Measurements from ENCODE around the gene CRIM1.
A peak's percentile ranks its signal among the peaks of the same experiment; 100 is the strongest.

Gene CRIM1

DNA sequence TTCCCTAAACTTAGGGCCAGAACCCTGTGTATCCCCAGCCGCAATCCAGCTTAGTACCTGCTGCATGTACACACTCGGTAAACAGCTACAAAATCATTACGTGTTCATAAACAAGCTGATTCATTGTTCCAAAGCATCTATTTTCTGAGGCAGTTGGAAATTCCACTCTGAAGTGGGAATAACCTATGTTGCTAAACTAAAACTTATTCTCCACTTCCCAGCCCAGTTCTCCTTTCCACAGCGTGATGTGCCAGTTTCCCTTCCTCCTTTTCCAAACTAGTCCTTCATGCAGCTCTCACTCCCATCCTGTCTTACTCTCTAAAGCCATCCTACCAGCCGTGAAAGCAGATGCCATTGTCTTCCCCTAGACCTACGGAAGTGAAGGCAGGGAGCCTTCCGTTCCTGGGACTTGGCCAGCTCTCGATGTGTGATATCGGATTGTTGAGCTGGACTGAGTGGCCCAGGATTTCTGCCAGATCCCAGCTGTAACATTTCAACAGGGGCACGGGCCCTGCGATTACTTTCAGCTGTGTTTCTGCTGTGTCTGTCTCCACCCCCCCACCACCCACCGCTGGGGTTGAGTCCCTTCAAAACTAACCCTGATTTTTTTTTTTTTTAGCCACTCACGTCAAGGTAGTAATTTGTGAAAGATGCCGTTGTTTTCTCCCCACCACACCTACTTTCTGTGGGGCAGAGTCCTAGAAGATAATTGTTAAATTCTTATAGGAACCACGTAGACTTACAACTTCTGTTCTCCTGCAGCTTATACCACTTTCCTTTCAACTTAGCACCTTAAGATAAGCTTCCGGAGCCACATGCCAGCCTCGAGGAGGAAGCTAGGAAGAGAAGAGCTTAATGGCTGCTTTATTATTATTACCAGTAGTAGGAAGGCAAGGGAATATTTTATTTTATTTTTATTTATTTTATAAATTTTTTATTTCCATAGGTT is 100.9 kb downstream of the CRIM1 start:
- TF ChIP-seq ZFP3 (CRISPR knock-in tag; IDR thresholded peaks at IDR 0.05) (no peak; the same call in 1 of the 2 replicates), TCF4 (CRISPR knock-in tag; IDR thresholded peaks at IDR 0.05; ENCODE audit: borderline replicate concordance) (no peak), ZNF70 (CRISPR knock-in tag; IDR thresholded peaks at IDR 0.05) (no peak), ZNF8 (CRISPR knock-in tag; IDR thresholded peaks at IDR 0.05) (no peak), BACH2 (CRISPR knock-in tag; IDR thresholded peaks at IDR 0.05; ENCODE audit: borderline replicate concordance) (no peak), CSDC2 (CRISPR knock-in tag; IDR thresholded peaks at IDR 0.05) (peak; percentile 64; the same call in 1 of the 2 replicates), ZFP30 (CRISPR knock-in tag; IDR thresholded peaks at IDR 0.05) (no peak), ESRRG (CRISPR knock-in tag; IDR thresholded peaks at IDR 0.05) (no peak), ISL1 (CRISPR knock-in tag; IDR thresholded peaks at IDR 0.05) (peak; percentile 41; the same call in 1 of the 2 replicates), PPARA (CRISPR knock-in tag; IDR thresholded peaks at IDR 0.05; ENCODE audit: borderline replicate concordance) (no peak)
- TF ChIP-seq, protein P1, sequence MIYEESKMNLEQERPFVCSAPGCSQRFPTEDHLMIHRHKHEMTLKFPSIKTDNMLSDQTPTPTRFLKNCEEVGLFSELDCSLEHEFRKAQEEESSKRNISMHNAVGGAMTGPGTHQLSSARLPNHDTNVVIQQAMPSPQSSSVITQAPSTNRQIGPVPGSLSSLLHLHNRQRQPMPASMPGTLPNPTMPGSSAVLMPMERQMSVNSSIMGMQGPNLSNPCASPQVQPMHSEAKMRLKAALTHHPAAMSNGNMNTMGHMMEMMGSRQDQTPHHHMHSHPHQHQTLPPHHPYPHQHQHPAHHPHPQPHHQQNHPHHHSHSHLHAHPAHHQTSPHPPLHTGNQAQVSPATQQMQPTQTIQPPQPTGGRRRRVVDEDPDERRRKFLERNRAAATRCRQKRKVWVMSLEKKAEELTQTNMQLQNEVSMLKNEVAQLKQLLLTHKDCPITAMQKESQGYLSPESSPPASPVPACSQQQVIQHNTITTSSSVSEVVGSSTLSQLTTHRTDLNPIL (CRISPR knock-in tag; IDR thresholded peaks at IDR 0.05; ENCODE audit: low read depth): no peak
- TF ChIP-seq, protein P2, sequence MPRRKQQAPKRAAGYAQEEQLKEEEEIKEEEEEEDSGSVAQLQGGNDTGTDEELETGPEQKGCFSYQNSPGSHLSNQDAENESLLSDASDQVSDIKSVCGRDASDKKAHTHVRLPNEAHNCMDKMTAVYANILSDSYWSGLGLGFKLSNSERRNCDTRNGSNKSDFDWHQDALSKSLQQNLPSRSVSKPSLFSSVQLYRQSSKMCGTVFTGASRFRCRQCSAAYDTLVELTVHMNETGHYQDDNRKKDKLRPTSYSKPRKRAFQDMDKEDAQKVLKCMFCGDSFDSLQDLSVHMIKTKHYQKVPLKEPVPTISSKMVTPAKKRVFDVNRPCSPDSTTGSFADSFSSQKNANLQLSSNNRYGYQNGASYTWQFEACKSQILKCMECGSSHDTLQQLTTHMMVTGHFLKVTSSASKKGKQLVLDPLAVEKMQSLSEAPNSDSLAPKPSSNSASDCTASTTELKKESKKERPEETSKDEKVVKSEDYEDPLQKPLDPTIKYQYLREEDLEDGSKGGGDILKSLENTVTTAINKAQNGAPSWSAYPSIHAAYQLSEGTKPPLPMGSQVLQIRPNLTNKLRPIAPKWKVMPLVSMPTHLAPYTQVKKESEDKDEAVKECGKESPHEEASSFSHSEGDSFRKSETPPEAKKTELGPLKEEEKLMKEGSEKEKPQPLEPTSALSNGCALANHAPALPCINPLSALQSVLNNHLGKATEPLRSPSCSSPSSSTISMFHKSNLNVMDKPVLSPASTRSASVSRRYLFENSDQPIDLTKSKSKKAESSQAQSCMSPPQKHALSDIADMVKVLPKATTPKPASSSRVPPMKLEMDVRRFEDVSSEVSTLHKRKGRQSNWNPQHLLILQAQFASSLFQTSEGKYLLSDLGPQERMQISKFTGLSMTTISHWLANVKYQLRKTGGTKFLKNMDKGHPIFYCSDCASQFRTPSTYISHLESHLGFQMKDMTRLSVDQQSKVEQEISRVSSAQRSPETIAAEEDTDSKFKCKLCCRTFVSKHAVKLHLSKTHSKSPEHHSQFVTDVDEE (CRISPR knock-in tag; IDR thresholded peaks at IDR 0.05): no peak
- peak; percentile 43 for ATAC-seq

DNA sequence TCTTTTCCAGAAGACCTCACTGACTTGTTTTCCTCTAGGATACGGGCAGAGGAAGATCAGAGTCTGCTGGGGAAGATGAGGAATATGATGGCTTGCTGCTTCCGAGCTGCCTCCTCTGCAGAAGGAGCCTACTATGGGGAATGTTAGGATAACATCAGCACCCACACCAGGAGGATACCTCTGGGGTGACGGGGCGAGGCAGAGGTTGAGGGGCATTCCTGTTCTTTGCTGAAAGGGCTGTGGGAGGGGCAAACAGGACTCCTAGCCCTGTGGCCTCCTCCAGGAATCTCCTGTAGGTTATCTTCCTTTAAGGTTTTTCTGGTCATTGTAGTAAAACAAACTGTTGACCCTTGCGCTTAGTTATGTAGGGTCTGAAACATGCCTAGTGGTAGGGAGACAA is 102.5 kb downstream of the CRIM1 start:
- TF ChIP-seq RARB (CRISPR knock-in tag; IDR thresholded peaks at IDR 0.05): no peak
- TF ChIP-seq ISL1 (CRISPR knock-in tag; IDR thresholded peaks at IDR 0.05): no peak
- TF ChIP-seq, protein P3, sequence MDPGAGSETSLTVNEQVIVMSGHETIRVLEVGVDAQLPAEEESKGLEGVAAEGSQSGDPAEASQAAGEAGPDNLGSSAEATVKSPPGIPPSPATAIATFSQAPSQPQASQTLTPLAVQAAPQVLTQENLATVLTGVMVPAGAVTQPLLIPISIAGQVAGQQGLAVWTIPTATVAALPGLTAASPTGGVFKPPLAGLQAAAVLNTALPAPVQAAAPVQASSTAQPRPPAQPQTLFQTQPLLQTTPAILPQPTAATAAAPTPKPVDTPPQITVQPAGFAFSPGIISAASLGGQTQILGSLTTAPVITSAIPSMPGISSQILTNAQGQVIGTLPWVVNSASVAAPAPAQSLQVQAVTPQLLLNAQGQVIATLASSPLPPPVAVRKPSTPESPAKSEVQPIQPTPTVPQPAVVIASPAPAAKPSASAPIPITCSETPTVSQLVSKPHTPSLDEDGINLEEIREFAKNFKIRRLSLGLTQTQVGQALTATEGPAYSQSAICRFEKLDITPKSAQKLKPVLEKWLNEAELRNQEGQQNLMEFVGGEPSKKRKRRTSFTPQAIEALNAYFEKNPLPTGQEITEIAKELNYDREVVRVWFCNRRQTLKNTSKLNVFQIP (CRISPR knock-in tag; IDR thresholded peaks at IDR 0.05; ENCODE audit: borderline replicate concordance, low read depth): no peak
- TF ChIP-seq ZFP30 (CRISPR knock-in tag; IDR thresholded peaks at IDR 0.05): no peak
- TF ChIP-seq, protein P4, sequence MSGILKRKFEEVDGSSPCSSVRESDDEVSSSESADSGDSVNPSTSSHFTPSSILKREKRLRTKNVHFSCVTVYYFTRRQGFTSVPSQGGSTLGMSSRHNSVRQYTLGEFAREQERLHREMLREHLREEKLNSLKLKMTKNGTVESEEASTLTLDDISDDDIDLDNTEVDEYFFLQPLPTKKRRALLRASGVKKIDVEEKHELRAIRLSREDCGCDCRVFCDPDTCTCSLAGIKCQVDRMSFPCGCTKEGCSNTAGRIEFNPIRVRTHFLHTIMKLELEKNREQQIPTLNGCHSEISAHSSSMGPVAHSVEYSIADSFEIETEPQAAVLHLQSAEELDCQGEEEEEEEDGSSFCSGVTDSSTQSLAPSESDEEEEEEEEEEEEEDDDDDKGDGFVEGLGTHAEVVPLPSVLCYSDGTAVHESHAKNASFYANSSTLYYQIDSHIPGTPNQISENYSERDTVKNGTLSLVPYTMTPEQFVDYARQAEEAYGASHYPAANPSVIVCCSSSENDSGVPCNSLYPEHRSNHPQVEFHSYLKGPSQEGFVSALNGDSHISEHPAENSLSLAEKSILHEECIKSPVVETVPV (CRISPR knock-in tag; IDR thresholded peaks at IDR 0.05): no peak
- TF ChIP-seq SNAI2 (CRISPR knock-in tag; IDR thresholded peaks at IDR 0.05): no peak
- TF ChIP-seq, protein P2 (CRISPR knock-in tag; IDR thresholded peaks at IDR 0.05): no peak
- TF ChIP-seq, protein P5, sequence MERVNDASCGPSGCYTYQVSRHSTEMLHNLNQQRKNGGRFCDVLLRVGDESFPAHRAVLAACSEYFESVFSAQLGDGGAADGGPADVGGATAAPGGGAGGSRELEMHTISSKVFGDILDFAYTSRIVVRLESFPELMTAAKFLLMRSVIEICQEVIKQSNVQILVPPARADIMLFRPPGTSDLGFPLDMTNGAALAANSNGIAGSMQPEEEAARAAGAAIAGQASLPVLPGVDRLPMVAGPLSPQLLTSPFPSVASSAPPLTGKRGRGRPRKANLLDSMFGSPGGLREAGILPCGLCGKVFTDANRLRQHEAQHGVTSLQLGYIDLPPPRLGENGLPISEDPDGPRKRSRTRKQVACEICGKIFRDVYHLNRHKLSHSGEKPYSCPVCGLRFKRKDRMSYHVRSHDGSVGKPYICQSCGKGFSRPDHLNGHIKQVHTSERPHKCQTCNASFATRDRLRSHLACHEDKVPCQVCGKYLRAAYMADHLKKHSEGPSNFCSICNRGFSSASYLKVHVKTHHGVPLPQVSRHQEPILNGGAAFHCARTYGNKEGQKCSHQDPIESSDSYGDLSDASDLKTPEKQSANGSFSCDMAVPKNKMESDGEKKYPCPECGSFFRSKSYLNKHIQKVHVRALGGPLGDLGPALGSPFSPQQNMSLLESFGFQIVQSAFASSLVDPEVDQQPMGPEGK (CRISPR knock-in tag; IDR thresholded peaks at IDR 0.05; ENCODE audit: borderline replicate concordance): no peak
- no peak for TF ChIP-seq GLIS3 (CRISPR knock-in tag; IDR thresholded peaks at IDR 0.05)
- no peak for TF ChIP-seq OSR1 (CRISPR knock-in tag; IDR thresholded peaks at IDR 0.05)
- no peak for TF ChIP-seq TOX (CRISPR knock-in tag; IDR thresholded peaks at IDR 0.05; ENCODE audit: borderline replicate concordance)
- no peak for TF ChIP-seq ZFP3 (CRISPR knock-in tag; IDR thresholded peaks at IDR 0.05)
- no peak for TF ChIP-seq ZNF8 (CRISPR knock-in tag; IDR thresholded peaks at IDR 0.05)
- TF ChIP-seq ZC3H10 (CRISPR knock-in tag; IDR thresholded peaks at IDR 0.05): no peak
- no peak for TF ChIP-seq CSDC2 (CRISPR knock-in tag; IDR thresholded peaks at IDR 0.05)
- ATAC-seq: no peak
